HCT116 (cell line): Measurements from ENCODE around the gene EXOSC1. TPM values are rescaled to one million over a fixed set of nuclear protein-coding genes. Genes with fewer than 3 reads are reported as not detected.

ENCODE experiments used
- ATAC-seq: fragments of 200-7000 bp; cut with Tn5 transposase; 2 replicates; pipeline ENCODE4 v1.9.1; 2020; ENCODE audit warnings: mild to moderate bottlenecking, moderate library complexity
- BruUV-seq: library from RNA; stranded (reverse); fragments of 400-500 nt; replicated peaks from 2 replicates; lab custom pipeline; 2021; lab: Mats Ljungman, UMichigan
- CTCF ChIA-PET: fragments of 300-600 bp; sonication (Branson Sonifier 250); formaldehyde crosslinking; loops from one replicate; lab custom pipeline; 2021; ENCODE audit warnings: antibody characterized with exemption; lab: Charles Lee
- POLR2A ChIA-PET: fragments of 300-600, 350-600 bp; sonication (Branson Sonifier 250); formaldehyde crosslinking; loops from one replicate; lab custom pipeline; 2021; ENCODE audit warnings: antibody characterized with exemption; lab: Charles Lee
- RAD21 ChIA-PET, 2 experiments: fragments of 300-600 bp; sonication (Branson Sonifier 250); formaldehyde crosslinking; loops; one replicate each; lab custom pipeline; 2023; ENCODE audit warnings: low total read pairs in 2 of 2; ENCODE audit not compliant: uncharacterized antibody in 2 of 2, unreplicated experiment in 2 of 2, low non-redundant PET in 1 of 2; lab: Charles Lee
- DNase-seq: peaks from one replicate; pipeline ENCODE4 v3.0.0-alpha.2; 2010; ENCODE audit warnings: low read depth, low spot score
- H2AFZ ChIP-seq: fragments of 200-600 bp; shearing (Covaris generic), sonication (generic); 2 replicates; pipeline ENCODE4 v1.6.1; 2017; ENCODE audit warnings: low read depth, mixed run types, mixed read lengths, antibody characterized with exemption, low read length; ENCODE audit not compliant: poor library complexity, severe bottlenecking
- H3K27ac ChIP-seq: 2 replicates; pipeline ENCODE4 v1.5.1; 2012; ENCODE audit warnings: low read depth, low read length
- H3K27me3 ChIP-seq: fragments of 200-600 bp; sonication (generic); 2 replicates; pipeline ENCODE4 v1.6.1; 2016; ENCODE audit warnings: mixed run types, low read length, mixed read lengths; ENCODE audit not compliant: insufficient read depth
- H3K36me3 ChIP-seq, 2 experiments: fragments of 200-500 bp in 1 of 2; fragments of 200-600 bp in 1 of 2; sonication (Bioruptor generic) in 1 of 2; sonication (generic) in 1 of 2; 2 replicates each; pipeline versions ENCODE4 v1.5.1 to v1.6.1; 2014 to 2016; ENCODE audit warnings: low read length in 2 of 2, inconsistent platforms in 1 of 2, mixed read lengths in 1 of 2, mixed run types in 1 of 2; ENCODE audit not compliant: insufficient read depth in 2 of 2, control insufficient read depth in 1 of 2
- H3K4me1 ChIP-seq, 2 experiments: fragments of 200-600 bp in 1 of 2; sonication (generic) in 1 of 2; 2 replicates each; pipeline versions ENCODE4 v1.5.1 to v1.6.1; 2012 to 2017; ENCODE audit warnings: low read length in 2 of 2, inconsistent platforms in 1 of 2, mild to moderate bottlenecking in 1 of 2, mixed read lengths in 1 of 2, mixed run types in 1 of 2, moderate library complexity in 1 of 2; ENCODE audit not compliant: insufficient read depth in 2 of 2, control insufficient read depth in 1 of 2
- H3K4me2 ChIP-seq: fragments of 200-600 bp; sonication (generic); 2 replicates; pipeline ENCODE4 v1.6.1; 2017; ENCODE audit warnings: mixed run types, low read length, mixed read lengths
- H3K4me3 ChIP-seq, 2 experiments: fragments of 200-600 bp in 1 of 2; sonication (generic) in 1 of 2; replicated peaks in 1 of 2; 2 replicates each; pipeline ENCODE4 v1.5.1; 2011 to 2016; ENCODE audit warnings: low read length in 2 of 2, control low read depth in 1 of 2, low read depth in 1 of 2, mild to moderate bottlenecking in 1 of 2, mixed read lengths in 1 of 2, mixed run types in 1 of 2
- H3K79me2 ChIP-seq: fragments of 200-600 bp; sonication (generic); 2 replicates; pipeline ENCODE4 v1.6.1; 2017; ENCODE audit warnings: mild to moderate bottlenecking, mixed run types, low read length, moderate library complexity, mixed read lengths; ENCODE audit not compliant: insufficient read depth
- H3K9ac ChIP-seq: fragments of 200-600 bp; sonication (generic); 2 replicates; pipeline ENCODE4 v1.6.1; 2016; ENCODE audit warnings: low read length, mixed read lengths
- H3K9me2 ChIP-seq: fragments of 200-600 bp; sonication (generic), shearing (Covaris generic); 2 replicates; pipeline ENCODE4 v1.6.1; 2017; ENCODE audit warnings: mixed run types, mild to moderate bottlenecking, moderate library complexity; ENCODE audit not compliant: insufficient read depth
- H3K9me3 ChIP-seq, 2 experiments: fragments of 200-500 bp in 1 of 2; fragments of 200-600 bp in 1 of 2; sonication (Bioruptor generic) in 1 of 2; sonication (generic) in 1 of 2; 2 replicates each; pipeline ENCODE4 v1.6.1; 2014 to 2017; ENCODE audit warnings: low read length in 2 of 2, mixed read lengths in 2 of 2, inconsistent platforms in 1 of 2, low read depth in 1 of 2, mild to moderate bottlenecking in 1 of 2, mixed run types in 1 of 2, moderate library complexity in 1 of 2; ENCODE audit not compliant: control insufficient read depth in 1 of 2, insufficient read depth in 1 of 2
- H4K20me1 ChIP-seq: fragments of 200-600 bp; sonication (generic), shearing (Covaris generic); 2 replicates; pipeline ENCODE4 v1.6.1; 2017; ENCODE audit warnings: mixed run types, mild to moderate bottlenecking, moderate library complexity; ENCODE audit not compliant: insufficient read depth
- ATF3 ChIP-seq: IDR thresholded peaks from 2 replicates; pipeline ENCODE4 v1.6.1; 2012
- CBX3 ChIP-seq: IDR thresholded peaks from 2 replicates; pipeline ENCODE4 v1.6.1; 2012; ENCODE audit warnings: low read depth
- CTCF ChIP-seq, 3 experiments: fragments of 200-600 bp in 1 of 3; sonication (generic) in 1 of 3; IDR thresholded peaks in 2 of 3; conservative IDR thresholded peaks in 1 of 3; 2 replicates each; pipeline ENCODE4 v1.5.1; 2012 to 2017; ENCODE audit warnings: low read depth in 2 of 3, low read length in 2 of 3, antibody characterized with exemption in 1 of 3, borderline replicate concordance in 1 of 3, control low read depth in 1 of 3, mild to moderate bottlenecking in 1 of 3, mixed read lengths in 1 of 3, mixed run types in 1 of 3, moderate library complexity in 1 of 3; ENCODE audit not compliant: insufficient read depth in 1 of 3
- EGR1 ChIP-seq: IDR thresholded peaks from 2 replicates; pipeline ENCODE4 v1.6.1; 2012; ENCODE audit warnings: low read depth
- ELF1 ChIP-seq: IDR thresholded peaks from 2 replicates; pipeline ENCODE4 v1.6.1; 2012; ENCODE audit warnings: low read depth, borderline replicate concordance
- EZH2 ChIP-seq: fragments of 200-600 bp; sonication (generic); IDR thresholded peaks from 2 replicates; pipeline ENCODE4 v1.6.1; 2017; ENCODE audit warnings: antibody characterized with exemption, mixed run types
- JUND ChIP-seq: IDR thresholded peaks from 2 replicates; pipeline ENCODE4 v1.6.1; 2012
- MAX ChIP-seq: IDR thresholded peaks from 2 replicates; pipeline ENCODE4 v1.6.1; 2012
- POLR2A ChIP-seq: IDR thresholded peaks from 2 replicates; pipeline ENCODE4 v1.7.0; 2011; ENCODE audit warnings: borderline replicate concordance; ENCODE audit not compliant: insufficient read depth, insufficient read length; ENCODE audit errors: extremely low read depth
- RAD21 ChIP-seq: IDR thresholded peaks from 2 replicates; pipeline ENCODE4 v1.6.1; 2012; ENCODE audit warnings: low read depth, mild to moderate bottlenecking
- REST ChIP-seq: IDR thresholded peaks from 2 replicates; pipeline ENCODE4 v1.6.1; 2012; ENCODE audit warnings: low read depth
- SP1 ChIP-seq: IDR thresholded peaks from 2 replicates; pipeline ENCODE4 v1.6.1; 2012; ENCODE audit warnings: low read depth
- SRF ChIP-seq: IDR thresholded peaks from 2 replicates; pipeline ENCODE4 v1.6.1; 2012; ENCODE audit warnings: low read depth
- TCF7L2 ChIP-seq: IDR thresholded peaks from 2 replicates; pipeline ENCODE4 v1.7.0; 2011; ENCODE audit warnings: borderline replicate concordance, inconsistent platforms; ENCODE audit not compliant: insufficient read depth, insufficient read length; ENCODE audit errors: extremely low read depth
- YY1 ChIP-seq: IDR thresholded peaks from 2 replicates; pipeline ENCODE4 v1.6.1; 2011; ENCODE audit warnings: low read length, low read depth, moderate library complexity, mild to moderate bottlenecking; ENCODE audit not compliant: insufficient replicate concordance; ENCODE audit errors: extremely low read depth
- ZBTB33 ChIP-seq: IDR thresholded peaks from 2 replicates; pipeline ENCODE4 v1.6.1; 2011; ENCODE audit warnings: mild to moderate bottlenecking, low read length, moderate library complexity; ENCODE audit not compliant: insufficient replicate concordance; ENCODE audit errors: extremely low read depth
- ZFX ChIP-seq: fragments of 450-650 bp; IDR thresholded peaks from 2 replicates; pipeline ENCODE4 v1.6.1; 2017
- ZNF274 ChIP-seq: fragments of 200-500 bp; sonication (Bioruptor generic); IDR thresholded peaks from 2 replicates; pipeline ENCODE4 v1.6.1; 2014; ENCODE audit warnings: mild to moderate bottlenecking, low read depth, low read length, inconsistent platforms
- intact Hi-C: fragments of 100-400 bp; cut with micrococcal nuclease; formaldehyde crosslinking; loops from 2 replicates; pipeline ENCODE4 v1.10.0; 2022
- total RNA-seq: library from RNA; stranded (reverse); gene quantifications from one replicate; pipeline ENCODE4 v1.2.1, GENCODE V29; 2021; ENCODE audit not compliant: unreplicated experiment

Gene EXOSC1
- total RNA-seq, 1 experiment from 2014 or later = 38.9 TPM

DNA sequence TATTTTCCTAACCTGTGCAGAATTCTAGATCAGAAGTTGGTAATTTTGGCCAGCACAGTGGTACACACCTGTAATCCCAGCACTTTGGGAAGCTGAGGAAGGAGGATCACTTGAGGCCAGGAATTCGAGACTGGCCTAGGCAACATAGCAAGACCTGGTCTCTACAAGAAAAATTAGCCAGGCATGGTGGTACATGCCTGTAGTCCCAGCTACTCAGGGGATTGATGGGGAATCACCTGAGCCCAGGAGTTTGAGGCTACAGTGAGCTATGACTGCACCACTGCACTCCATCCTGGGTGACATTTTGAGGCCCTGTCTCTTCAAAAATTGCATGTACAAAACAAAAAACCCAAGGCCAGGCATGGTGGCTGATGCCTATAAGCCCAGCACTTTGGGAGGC, 11.2 kb downstream of the EXOSC1 start (continued):
- TF ChIP-seq JUND (no peak), RAD21 (no peak), YY1 (no peak)
- TF ChIP-seq, all 23 proteins: peak for 0

DNA sequence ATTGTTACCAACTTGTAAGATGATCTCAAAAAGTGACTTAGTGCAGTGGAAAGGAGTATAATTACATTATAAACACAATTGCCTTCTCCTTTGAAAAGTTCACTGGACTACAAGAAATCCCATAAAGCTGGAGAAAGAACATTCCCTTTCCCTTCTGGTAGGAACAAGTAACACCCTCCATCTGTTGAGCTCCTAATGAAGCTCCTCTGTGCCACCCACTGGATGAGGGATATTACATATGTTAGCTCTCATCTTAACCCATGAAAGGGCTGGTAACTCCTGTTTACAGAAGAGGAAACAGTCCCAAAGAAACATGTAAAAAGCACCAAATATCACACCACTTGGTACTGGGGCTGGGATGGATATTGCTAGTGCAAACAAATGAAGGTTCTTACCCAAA, 11.8 kb downstream of the EXOSC1 start:
- Histone ChIP-seq H2AFZ (no peak overlapping the region), H3K4me1 (no peaks in the 10 kb centered on the region; a peak in 2 of 4 replicates), H3K9me2 (no peaks in the 10 kb centered on the region), H3K27ac (no peak overlapping the region), H3K4me2 (no peak overlapping the region), H3K9ac (no peak overlapping the region), H3K79me2 (peaks cover 31% of the 10 kb centered on the region), H4K20me1 (peaks cover 14% of the 10 kb centered on the region; the same call in 1 of the 2 replicates), H3K27me3 (no peaks in the 10 kb centered on the region), H3K4me3 (no peak overlapping the region), H3K36me3 (peaks cover 34 to 48% of the 10 kb centered on the region in 2 experiments), H3K9me3 (no peaks in the 10 kb centered on the region)
- intact Hi-C loops = no loop called here
- RAD21 ChIA-PET = no interaction called here
- POLR2A ChIA-PET = interaction anchor here (0.9 to 1.0 kb wide), 2 partner anchors 20 to 22 kb away, joined by 3 read pairs; no protein-coding TSS in a partner anchor
- DNase-seq (no peak), ATAC-seq (peak; percentile 65)
- CTCF ChIA-PET = no interaction called here
- BruUV-seq = no TSS peak
- TF ChIP-seq ZNF274 (no peak), ELF1 (no peak), EGR1 (no peak), CBX3 (no peak), POLR2A (no peak), YY1 (no peak), JUND (no peak), MAX (no peak), SP1 (no peak), SRF (no peak), REST (no peak), CTCF (IDR thresholded peaks at IDR 0.05 in 2 of 3, conservative IDR thresholded peaks at IDR 0.05 in 1 of 3; ENCODE audit: borderline replicate concordance in 1 of 3, insufficient read depth in 1 of 3, low read depth in 2 of 3, low read length in 2 of 3) (no peak), ATF3 (no peak), RAD21 (no peak), ZBTB33 (no peak), ZFX (no peak), TCF7L2 (no peak), EZH2 (no peak)
